GM12873 (cell line): ENCODE data around the gene TEX26.
A peak's percentile ranks its signal among the peaks of the same experiment; 100 is the strongest.

ENCODE experiments used
- TF ChIP-seq, protein P1 (sequence below): IDR thresholded peaks from 2 replicates; pipeline ENCODE4 v1.5.1; 2012; ENCODE audit warnings: low read depth, mild to moderate bottlenecking, moderate library complexity, low read length, control low read depth; ENCODE audit not compliant: insufficient read depth; ENCODE audit errors: missing control alignments

TEX26 gene

DNA sequence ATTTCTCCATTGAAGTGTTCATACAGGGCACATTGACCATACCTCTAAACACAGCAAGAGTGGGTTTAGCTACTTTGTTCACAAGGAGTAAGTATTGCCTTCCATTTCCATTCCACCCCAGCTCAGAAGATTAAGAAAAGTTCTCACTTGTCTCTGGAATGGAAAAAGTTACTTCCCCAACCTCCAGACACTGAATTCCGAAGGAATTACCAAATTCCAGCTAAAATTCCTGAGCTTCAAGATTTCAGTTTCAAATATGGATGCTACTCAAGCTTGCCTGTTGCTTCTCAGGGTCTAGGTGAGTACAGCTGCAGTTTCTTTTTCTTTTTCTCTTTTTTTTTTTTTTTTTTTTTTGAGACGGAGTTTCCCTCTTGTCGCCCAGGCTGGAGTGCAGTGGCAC lies 33.6 kb downstream of the TEX26 start:
- TF ChIP-seq, protein P1, sequence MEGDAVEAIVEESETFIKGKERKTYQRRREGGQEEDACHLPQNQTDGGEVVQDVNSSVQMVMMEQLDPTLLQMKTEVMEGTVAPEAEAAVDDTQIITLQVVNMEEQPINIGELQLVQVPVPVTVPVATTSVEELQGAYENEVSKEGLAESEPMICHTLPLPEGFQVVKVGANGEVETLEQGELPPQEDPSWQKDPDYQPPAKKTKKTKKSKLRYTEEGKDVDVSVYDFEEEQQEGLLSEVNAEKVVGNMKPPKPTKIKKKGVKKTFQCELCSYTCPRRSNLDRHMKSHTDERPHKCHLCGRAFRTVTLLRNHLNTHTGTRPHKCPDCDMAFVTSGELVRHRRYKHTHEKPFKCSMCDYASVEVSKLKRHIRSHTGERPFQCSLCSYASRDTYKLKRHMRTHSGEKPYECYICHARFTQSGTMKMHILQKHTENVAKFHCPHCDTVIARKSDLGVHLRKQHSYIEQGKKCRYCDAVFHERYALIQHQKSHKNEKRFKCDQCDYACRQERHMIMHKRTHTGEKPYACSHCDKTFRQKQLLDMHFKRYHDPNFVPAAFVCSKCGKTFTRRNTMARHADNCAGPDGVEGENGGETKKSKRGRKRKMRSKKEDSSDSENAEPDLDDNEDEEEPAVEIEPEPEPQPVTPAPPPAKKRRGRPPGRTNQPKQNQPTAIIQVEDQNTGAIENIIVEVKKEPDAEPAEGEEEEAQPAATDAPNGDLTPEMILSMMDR = no peak

DNA sequence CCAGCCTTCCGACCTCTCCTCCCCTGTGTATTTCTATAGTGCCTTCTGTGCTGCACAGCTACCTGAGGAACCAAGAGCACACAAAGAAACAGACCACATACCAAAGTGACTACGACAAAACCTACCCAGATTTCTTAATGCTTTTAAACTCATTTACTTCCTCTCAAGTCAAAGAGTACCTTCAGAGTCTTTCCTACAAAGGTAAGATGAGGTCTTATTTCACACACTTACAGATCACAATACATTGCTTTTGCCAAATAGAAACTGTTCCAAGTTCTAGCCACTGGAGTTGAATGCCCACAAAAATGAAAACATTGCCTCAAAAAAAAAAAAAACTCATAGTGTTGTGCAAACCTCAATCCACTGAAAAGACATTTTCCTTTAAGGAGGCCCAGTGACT lies 36.4 kb downstream of the TEX26 start:
- TF ChIP-seq, protein P1 = no peak

DNA sequence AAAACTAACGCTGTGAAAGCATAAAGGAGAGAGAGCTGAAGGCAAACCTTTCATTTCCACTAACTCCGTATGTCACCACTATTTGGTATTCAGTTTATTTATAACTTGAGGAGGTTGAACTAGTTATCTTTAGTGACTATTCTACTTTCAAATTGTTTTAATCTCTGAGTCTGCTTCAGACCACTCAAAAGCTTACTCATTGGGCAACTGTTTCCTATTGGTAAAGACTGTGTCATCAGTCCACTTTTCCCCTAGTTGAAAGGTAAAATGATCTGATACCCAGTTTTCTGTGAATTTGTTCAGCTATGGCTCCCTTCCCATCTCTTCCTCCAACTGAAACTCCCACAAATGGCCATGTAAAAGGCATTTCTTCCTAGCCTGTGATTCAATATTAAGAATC lies 39.1 kb downstream of the TEX26 start:
- TF ChIP-seq, protein P1 = no peak

DNA sequence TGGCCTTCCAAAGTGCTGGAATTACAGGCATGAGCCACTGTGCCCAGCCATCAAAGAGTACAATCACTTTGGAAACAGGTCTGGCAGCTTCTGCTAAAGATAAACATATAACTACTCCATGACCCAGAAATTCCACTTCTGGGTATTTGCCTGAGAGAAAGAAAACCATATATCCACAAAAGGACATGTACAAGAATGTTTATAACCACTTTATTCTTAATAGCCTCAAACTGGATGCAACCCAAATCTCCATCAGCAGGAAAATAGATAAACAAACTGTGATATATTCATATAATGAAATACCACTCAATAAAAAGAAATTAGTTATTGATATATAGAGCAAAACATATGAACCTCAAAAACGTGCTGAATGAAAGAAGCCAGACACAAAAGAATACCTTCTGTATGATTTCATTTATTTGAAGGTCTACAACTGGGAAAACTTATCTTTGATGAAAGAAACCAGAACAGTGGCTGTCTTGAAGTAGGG lies 40.5 kb downstream of the TEX26 start:
- TF ChIP-seq, protein P1 = no peak

DNA sequence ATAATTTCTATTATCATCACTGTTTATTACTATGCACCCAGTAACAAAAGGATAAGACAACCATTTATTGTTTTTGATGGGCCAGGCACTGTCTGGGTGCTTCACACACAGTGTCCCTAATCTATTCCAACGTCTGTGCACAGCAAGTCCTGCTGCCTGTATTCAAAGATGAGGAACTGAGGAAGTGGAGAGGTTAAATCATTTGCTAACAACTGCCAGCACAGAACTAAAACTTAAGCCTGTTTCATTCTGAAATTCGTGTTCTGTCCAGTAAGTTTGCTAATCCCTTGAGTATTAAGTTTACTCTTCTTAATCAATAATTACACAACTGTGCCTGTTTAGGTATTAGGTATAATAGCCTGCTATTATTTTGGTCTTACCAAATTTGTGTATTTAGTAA lies 41.9 kb downstream of the TEX26 start:
- TF ChIP-seq, protein P1 = no peak

DNA sequence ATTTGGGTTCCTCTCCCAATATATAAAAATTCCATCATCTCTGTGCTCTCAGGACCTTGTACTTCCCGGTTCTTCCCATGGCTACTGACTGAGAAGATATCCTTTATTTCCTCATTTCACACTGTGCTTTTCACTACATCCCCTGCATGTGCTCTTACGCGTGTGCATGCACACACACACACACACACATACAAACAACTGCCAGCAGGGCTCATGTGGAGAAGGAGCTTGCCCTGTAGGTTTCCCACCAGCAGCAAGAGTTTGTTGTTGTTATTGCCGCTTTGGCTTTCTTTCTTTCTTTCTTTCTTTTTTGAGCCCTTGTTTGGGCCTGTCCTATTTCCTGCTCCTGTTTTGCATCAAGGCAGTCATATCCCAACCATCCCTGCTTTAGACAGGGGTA lies 43.6 kb downstream of the TEX26 start:
- TF ChIP-seq, protein P1 = no peak

DNA sequence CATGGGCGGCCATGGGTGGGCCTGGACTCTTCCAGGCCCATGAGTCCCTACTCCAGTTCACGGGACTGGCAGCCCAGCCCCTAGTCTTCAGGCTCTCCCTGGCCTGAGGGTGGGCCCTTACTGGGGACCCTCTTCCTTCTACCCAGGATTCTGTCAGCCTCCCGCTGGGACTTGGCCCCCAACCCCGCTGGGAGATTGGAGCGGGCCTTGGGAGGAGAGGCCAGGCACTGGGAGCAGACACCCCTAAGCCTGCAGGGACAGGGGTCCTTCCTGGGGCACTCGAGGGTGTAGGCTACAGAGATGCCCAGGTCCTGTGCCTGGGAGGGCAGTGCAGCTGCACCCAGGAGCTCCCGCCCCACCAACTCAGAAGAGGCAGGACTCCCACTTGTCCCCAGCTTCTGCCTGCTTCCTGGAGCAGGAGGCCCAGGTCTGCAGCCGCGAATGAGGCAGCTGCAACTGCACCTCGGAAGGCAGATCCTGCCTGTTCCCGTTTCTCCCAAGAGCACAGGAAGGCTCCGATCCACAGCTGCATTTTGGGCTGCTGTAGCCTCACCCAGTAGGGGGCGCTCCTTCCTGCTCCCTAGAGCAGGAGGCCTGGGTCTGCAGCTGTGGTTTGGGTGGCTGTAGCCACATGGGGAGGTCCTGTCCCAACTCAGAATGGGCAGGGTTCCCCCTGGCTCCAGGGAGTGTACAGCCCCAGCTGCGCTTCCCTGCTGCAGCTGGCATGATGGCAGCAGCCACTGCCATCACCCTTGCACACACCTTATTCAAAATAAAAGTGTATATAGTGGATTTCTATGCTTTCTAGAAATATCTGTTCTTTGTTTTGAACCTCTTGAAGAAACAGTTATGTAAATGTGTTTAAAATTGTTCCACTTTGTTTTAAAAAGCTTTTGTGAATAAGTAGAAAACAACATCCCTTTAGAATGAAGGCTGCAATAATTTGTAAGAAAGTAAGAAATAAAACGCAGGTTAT lies 46.8 kb downstream of the TEX26 start:
- TF ChIP-seq, protein P1 = peak; percentile 94
